GM19452 (cell line): Measurements from ENCODE around the gene KRAS.

Experiments
- ATAC-seq: cut with Tn5 transposase; IDR thresholded peaks from one replicate; pipeline ENCODE4 v1.9.1; 2021; ENCODE audit not compliant: unreplicated experiment

The KRAS gene

GRCh38 chr12:25256826-25257225 lies 6.1 kb upstream of the KRAS start:
- ATAC-seq, result no peak

- no peak for ATAC-seq
Observed at GRCh38 chr12:25256005-25256404, 5.3 kb upstream of the KRAS start.

GRCh38 chr12:25254271-25254880 lies 3.6 kb upstream of the KRAS start:
- ATAC-seq, result no peak

DNA sequence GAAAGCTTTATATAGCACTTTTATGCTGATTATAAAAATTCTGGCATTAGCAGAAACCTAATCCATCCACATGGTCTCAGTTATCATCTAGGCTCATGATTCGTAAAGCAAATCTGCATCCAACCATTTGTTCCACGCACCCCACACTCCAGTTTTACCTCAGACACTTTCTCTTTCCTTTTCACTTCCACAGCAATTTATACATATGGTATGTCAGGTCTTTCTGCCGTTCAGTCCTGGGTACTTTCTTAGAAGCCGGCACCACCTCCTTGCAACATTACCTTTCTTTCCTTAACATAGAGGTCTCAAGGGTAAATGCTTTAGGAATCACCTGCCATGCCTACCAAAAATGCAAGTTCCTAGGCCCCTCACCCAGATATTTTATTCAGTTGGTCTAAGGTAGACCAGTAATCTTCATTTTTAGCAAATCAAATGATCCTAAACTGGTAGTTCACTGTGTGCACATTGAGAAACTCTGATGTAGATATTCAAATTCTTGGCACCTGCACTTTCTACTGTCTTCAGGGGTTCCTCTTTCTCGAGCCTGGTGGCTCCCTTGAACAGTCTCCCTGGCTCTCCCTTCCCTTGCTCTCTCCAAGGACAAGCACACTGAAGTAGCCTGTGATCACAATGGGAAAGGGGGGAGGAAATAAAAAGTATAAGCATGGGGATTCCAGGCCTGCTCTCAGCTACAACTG lies 2.8 kb upstream of the KRAS start:
- no peak for ATAC-seq

GRCh38 chr12:25252946-25253345 lies 2.2 kb upstream of the KRAS start:
- ATAC-seq, result no peak

- no peak for ATAC-seq
Observed at GRCh38 chr12:25251769-25252168, 1.0 kb upstream of the KRAS start.

DNA sequence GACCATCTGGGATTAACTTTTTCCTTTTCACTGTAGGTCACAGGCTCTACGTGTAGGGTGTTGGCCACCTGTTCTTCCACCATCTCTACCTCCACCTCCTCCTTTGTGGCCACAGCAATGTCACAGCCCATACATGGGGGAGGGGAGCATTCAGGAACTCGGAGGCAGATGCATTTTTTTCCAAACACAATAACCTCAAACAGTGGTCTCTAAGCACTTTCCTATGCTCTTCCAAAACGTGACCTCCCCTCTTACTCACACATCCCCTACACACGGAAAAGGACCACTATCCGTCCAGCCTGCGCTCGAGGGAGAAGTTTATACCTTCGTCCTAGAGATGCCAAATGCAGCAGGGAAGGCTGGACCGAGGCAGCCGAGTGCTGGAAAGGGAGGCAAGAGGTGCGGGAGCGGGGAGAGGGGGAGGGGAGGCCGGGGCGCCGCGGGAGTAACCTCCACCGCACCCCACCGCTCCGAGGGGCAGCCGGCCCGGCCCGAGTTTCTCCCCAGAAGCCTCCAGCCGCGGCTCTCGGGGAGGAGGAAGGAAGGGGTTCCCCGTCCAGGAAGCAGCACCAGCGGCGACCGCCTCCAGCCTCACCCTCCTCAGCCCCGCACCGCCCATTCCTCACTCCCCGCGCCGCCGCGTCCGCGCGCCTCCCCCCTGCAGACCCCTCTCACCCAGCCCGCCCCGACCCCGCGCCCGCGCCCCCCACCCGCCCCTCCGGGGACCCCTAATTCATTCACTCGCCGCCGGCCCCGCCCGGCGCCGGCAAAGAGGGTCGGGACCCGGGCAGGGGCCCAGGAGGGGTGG lies 594 bp downstream of the KRAS start:
- peak; percentile 30 for ATAC-seq

DNA sequence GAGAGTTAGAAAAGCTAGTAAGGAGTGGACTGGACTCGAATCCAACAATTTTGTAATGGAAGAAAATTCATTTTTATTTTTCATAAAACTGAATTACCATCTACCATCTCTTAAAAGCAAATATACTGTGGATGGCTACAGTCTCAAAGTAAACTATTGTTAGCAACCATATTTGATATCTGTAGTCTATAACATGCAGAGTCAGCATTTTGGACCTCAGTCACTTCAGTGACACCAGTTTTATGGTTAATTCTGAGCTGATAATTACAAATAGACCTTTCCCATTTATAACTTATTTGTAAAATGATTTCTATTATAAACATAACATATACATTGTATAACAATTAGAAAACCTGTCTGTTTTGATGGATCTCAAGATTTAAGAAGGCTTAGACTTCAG lies 2.0 kb downstream of the KRAS start:
- no peak for ATAC-seq

DNA sequence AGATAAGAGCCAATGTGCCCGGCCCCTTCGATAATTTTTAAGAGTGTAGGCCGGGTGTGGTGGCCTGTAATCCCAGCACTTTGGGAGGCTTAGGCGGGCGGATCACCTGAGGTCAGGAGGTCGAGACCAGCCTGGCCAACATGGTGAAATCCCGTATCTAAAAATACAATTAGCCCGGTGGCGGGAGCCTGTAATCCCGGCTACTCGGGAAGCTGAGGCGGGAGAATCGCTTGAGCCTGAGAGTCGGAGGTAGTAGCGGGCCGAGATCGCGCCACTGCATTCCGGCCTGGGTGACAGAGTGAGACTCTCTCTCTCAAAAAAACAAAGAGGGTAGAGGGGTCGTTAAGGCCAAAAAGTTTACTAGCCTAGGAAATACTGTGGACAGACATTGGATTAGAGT lies 2.6 kb downstream of the KRAS start:
- no peak for ATAC-seq

GRCh38 chr12:25245491-25245890 lies 5.2 kb downstream of the KRAS start:
- no peak for ATAC-seq

- ATAC-seq, result no peak
Observed at GRCh38 chr12:25243680-25243990, 7.1 kb downstream of the KRAS start.

DNA sequence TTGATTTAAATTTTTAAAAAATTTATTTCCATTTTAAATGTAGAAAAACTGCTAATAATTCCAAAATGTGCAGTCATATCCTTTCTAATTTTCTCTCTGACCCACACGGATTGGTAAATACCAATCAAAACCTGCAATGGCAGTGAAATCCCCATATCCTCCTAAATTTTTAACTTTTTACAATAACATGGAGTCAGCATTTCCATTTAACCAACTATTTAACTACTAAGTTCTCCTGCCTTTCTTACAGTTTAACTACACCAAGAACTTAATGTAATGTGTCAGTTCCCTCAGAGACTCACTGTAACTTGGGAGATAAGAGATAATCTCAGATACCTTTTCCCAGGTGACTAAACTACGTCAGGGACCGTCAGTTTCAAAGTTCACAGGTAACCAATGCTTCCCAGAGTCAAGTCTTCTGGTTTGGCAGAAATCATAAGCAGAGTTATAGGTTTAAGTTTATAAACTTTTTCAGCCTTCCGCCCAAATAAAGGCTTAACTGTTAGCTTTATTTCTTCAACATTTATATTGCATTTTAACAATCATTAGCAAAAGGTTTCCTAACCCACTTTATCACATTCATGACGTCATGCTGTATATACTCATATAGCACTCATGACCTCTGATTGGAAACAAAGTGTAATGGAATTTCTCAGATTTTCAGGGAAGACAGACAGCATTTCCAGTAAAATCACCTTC lies 7.6 kb downstream of the KRAS start:
- no peak for ATAC-seq

DNA sequence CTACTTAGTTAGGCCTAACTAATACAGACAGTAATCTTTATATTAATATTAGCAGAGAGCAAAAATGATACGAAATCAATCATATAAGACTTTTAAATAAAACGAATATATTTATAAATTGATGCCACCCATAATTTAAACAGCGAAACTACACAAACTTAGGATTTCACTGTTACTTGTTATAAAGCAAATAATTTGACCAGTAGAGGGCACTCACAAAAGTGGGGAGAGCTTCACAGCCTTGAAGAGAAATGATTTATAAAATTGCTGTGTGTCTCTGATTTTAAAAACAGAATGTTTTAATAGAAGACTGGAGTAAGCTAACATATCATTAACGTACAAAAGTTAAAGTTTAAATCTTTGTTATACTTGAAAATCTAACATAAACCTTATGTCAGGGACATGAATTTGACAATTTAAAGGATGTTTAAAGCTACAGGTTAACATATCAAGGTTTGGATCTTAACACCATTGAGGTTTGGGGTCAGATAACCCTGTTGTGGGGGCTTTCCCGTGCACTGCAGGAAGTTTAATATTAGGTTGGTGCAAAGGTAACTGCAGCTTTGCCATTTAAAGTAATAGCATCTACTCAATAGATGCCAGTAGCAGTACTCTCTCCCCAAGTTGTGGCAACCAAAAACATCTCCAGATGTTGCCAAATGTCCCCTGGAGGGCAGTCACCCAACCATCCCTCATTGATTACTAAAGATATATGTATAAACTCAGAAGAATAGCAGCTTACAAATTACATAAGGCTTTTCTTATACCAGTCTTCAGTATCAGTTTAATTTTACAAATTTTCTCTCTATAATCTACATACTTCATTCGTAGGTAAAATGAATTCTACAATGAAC lies 9.3 kb downstream of the KRAS start:
- ATAC-seq, result peak; percentile 57

DNA sequence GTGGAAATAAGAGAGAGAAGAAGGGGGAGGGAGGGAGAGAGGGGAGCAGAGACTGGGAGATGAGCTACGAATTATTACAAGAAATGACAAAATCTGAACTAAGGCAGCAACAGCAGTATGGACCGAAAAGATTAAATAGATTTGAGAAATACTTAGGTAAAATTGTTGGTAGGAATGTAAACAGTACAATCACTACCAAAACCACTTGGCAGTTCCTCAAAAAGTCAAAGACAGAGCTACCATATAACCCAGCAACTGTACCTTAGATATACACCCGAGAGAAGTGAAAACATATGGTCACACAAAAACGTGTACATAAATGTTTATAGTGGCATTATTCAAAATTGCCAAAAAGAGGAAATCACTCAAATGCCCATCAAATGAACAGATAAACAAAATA lies 14.1 kb downstream of the KRAS start:
- no peak for ATAC-seq

GRCh38 chr12:25236190-25236589 lies 14.5 kb downstream of the KRAS start:
- no peak for ATAC-seq

- ATAC-seq, result no peak
Observed at GRCh38 chr12:25213338-25213737, 37.4 kb downstream of the KRAS start.

GRCh38 chr12:25208554-25208953 lies 42.2 kb downstream of the KRAS start:
- no peak for ATAC-seq

DNA sequence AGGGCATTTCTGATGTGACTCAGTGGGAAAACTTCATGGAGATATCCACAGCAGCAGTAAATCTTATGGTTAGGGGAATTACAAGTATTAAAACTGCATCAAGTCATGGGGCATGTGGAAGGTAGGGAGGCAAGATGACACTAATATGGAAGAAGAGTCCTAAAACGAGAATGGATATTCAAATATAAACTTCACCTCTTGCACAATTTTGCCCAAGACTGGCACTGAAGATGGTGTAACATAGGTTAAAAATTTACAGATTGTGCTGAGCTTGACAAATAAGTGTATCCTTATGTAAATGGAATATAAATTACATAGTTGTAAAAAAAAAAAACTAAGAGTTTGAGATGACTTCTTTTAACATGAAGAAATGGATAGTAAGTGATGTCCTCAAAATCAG lies 42.9 kb downstream of the KRAS start:
- no peak for ATAC-seq

DNA sequence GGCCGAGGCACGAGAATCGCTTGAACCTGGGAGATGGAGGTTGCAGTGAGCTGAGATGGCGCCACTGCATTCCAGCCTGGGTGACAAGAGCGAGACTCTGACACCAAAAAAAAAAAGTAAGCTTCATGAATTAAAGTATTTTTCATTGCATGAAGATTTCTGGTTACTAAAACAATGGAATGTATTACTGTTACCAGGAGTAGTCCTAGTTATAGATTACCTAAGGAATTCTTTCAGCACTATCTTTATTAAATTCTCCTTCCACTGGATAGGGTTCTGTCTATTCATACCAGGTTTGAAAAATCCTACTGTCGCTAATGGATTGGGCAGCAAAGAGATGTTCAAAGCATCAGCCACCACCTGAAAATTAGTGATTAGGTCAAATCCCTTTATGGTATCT lies 43.3 kb downstream of the KRAS start:
- ATAC-seq, result no peak

- ATAC-seq, result no peak
Observed at GRCh38 chr12:25202137-25202536, 48.6 kb downstream of the KRAS start.

DNA sequence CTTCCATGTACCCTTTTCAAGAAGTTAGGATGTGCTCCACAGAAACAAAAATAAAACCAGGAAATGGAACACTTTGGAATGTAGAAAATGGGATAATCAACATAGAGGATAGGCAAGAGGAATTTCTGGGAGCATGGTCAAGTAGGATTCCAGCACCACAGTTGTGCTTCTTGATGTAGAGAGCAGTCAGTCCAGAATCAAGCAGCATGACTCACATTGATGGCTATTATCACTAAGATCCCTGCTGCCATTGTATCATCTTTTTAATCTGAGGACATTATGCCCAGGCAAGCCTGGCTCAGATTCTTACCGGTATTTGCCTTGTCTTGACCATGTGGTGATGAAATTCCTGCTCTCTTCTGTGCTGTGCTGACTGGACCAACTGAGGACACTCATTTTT lies 50.0 kb downstream of the KRAS start:
- ATAC-seq, result no peak
